Measurements from ENCODE around the gene CHST11. TPM values are rescaled to one million over a fixed set of nuclear protein-coding genes. Genes with fewer than 3 reads are reported as not detected.

Gene CHST11
- total and polyA plus RNA-seq, 2 of the 4 experiments (the other 2 are of a cell fraction), result 1.4 to 2.7 TPM

- H2BK20ac ChIP-seq (ENCODE audit: low read depth, low read length), result no peak overlapping the region
- H4K91ac ChIP-seq (ENCODE audit: insufficient read depth, low read depth, low read length), result no peak overlapping the region
- H3K23ac ChIP-seq (ENCODE audit: low read depth, low read length), result no peak overlapping the region
- H2AFZ ChIP-seq (replicated peaks; ENCODE audit: low read length, poor library complexity), result no peak overlapping the region
- no peak overlapping the region for H3K9ac ChIP-seq (ENCODE audit: low read depth, low read length)
- ChIA-PET CTCF (no interaction called here), POLR2A (ENCODE audit: unreplicated experiment) (no interaction called here)
- no peak overlapping the region for H2BK15ac ChIP-seq (ENCODE audit: low read depth, low read length)
- no peak overlapping the region for H3K27ac ChIP-seq (ENCODE audit: insufficient read depth, low read length)
- H2AK5ac ChIP-seq (ENCODE audit: low read depth, low read length), result no peak overlapping the region
- no peak overlapping the region for H2BK5ac ChIP-seq (ENCODE audit: low read depth, low read length, poor library complexity, severe bottlenecking)
- no peak overlapping the region for H3K56ac ChIP-seq (ENCODE audit: extremely low read depth, insufficient read depth, low read length)
- H4K5ac ChIP-seq (ENCODE audit: low read depth, low read length), result no peak overlapping the region
- H3K4me1 ChIP-seq (ENCODE audit: control insufficient read depth, insufficient read depth, low read length), result no peaks in the 10 kb centered on the region
- dilution Hi-C loops (cut with HindIII; ENCODE audit: low sequenced_read_pairs, unreplicated experiment) (no loop called here), intact Hi-C loops (cut with micrococcal nuclease) (no loop called here), in situ Hi-C loops (cut with MboI; ENCODE audit: low sequenced_read_pairs) (no loop called here)
- no CpG with 5 or more reads among the region's 4 CpGs for WGBS, 2 experiments (ENCODE audit: extremely low coverage in 2 of 2, insufficient read length in 1 of 2)
- BruUV-seq (replicated peaks), result no TSS peak
- no peak overlapping the region for H2BK120ac ChIP-seq (ENCODE audit: low read depth, low read length)
- H3K4me3 ChIP-seq (ENCODE audit: insufficient read depth, low read depth, low read length), result no peak overlapping the region
- H3K14ac ChIP-seq (replicated peaks; ENCODE audit: low read depth, low read length), result no peak overlapping the region
- H4K20me1 ChIP-seq (ENCODE audit: insufficient read depth, low read length), result no peaks in the 10 kb centered on the region
- peaks cover 11% of the 10 kb centered on the region for H3K27me3 ChIP-seq (ENCODE audit: control insufficient read depth, insufficient read depth, low read length)
- DNase-seq, result no peak
- no peak overlapping the region for H3K18ac ChIP-seq (ENCODE audit: low read depth, low read length)
- H3K9me1 ChIP-seq (ENCODE audit: insufficient read depth, low read length), result no peaks in the 10 kb centered on the region
- no peak overlapping the region for H3K4me2 ChIP-seq (ENCODE audit: low read depth, low read length)
- H3K79me1 ChIP-seq (ENCODE audit: low read depth in 1 of 2, low read length in 2 of 2), result no peaks in the 10 kb centered on the region
- H2AK9ac ChIP-seq (replicated peaks; ENCODE audit: low read depth, low read length, poor library complexity), result no peak overlapping the region
- H3K9me3 ChIP-seq (ENCODE audit: control insufficient read depth, insufficient read depth, low read length), result peaks cover 9% of the 10 kb centered on the region
- ATAC-seq (ENCODE audit: low read depth), result no peak
- no peaks in the 10 kb centered on the region for H3K36me3 ChIP-seq (ENCODE audit: control insufficient read depth, insufficient read depth, low read length)
- TF ChIP-seq MXI1 (IDR thresholded peaks at IDR 0.05; ENCODE audit: borderline replicate concordance, low read depth, low read length), result no peak
- TF ChIP-seq RCOR1 (IDR thresholded peaks at IDR 0.05; ENCODE audit: insufficient replicate concordance, low read length), result no peak
- no peak for TF ChIP-seq MAFK (IDR thresholded peaks at IDR 0.05; ENCODE audit: low read depth, low read length)
- no peak for TF ChIP-seq MAZ (IDR thresholded peaks at IDR 0.05; ENCODE audit: borderline replicate concordance, low read depth, low read length)
- TF ChIP-seq RFX5 (IDR thresholded peaks at IDR 0.05; ENCODE audit: low read depth, low read length), result no peak
- no peak for TF ChIP-seq POLR2A (IDR thresholded peaks at IDR 0.05; ENCODE audit: low read depth, low read length)
- no peak overlapping the region for H4K8ac ChIP-seq (ENCODE audit: low read depth in 2 of 2, low read length in 2 of 2)
- no peak overlapping the region for H3K4ac ChIP-seq (ENCODE audit: low read depth, low read length)
Measured at GRCh38 chr12:104553421-104553820, 96.7 kb downstream of the CHST11 start.
